GM18507 (cell line): ENCODE measurements around the gene ARMC9.
A peak's percentile ranks its signal among the peaks of the same experiment; 100 is the strongest.

Source experiments
- DNase-seq: peaks from one replicate; pipeline ENCODE4 v3.0.0; 2011; ENCODE audit warnings: low read depth; ENCODE audit not compliant: insufficient read length; ENCODE audit errors: extremely low spot score
- FAIRE-seq: peaks from 2 replicates; lab custom pipeline; 2011; peaks lifted over from hg19 to GRCh38; lab: Jason Lieb, UNC

The ARMC9 gene

DNA sequence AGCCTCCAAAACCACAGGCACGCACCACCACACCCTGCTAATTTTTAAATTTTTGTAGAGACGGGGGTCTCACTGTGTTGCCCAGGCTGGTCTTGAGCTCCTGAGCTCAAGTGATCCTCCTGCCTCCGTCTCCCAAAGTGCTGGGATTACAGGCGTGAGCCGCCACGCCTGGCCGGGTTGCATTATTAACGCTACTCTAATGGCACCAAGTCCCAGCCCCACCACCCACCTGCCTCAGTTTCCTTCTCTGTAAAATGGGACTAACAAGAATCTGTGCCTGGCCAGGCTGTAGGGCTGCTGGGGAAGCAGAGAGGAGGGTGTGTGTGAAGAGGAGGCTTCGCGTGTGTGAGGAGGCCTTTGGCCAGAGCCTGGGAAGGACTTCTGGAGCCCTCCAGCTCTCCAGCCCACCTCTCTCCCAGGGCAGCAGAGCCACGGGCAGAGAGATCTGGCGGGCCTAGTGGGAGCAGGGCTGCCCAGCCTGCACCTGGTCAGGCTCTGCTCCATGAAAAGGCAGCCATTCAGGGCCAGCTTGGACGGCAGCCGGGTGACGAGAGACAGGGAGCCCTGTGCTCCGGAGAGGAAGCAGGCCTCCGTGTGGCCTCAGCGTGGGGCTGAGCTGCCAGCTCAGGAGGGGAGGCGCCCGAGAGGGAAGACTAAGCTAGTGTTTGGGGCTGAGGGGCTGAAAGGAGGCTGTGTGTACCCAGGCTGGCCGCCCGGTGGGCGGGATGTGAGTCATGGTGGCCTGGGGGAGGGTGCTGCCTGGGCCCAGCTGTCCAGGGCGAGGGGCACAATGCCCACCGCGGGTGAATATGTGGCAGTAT, 189.7 kb downstream of the ARMC9 start:
- DNase-seq (no peak), FAIRE-seq (no peak)

DNA sequence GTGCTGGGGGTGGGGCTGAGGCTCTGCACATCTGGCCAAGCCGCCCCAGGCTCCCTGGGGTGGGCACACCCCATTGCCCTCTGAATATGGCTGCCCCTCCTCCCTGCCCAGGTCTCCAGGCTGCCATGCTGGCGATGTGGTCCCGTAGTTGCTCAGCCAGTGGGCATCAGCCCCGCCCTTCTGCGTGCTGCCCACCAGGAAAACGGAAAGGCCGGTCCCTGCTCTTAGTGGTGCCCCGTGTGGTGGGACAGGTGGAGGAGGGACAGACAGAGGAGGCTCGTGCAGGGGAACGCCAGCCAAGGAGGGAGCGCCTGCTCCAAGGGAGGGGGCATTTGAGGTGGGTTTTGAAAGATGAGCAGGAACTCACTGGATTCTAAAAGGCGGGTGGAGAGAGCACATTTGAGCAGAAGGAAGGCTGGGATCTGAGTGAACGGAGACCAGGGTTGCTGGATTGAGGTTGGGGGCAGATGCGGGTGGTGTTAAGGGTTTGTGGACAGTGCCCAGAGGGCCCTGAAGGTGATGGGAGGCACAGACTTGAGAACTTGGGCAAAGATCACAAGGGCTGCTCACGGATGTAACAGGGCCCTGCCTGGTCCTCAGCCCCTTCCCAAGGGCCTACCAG, 190.4 kb downstream of the ARMC9 start:
- DNase-seq (no peak), FAIRE-seq (no peak)

GRCh38 chr2:231390667-231391066, 192.2 kb downstream of the ARMC9 start:
- FAIRE-seq (no peak), DNase-seq (no peak)

DNA sequence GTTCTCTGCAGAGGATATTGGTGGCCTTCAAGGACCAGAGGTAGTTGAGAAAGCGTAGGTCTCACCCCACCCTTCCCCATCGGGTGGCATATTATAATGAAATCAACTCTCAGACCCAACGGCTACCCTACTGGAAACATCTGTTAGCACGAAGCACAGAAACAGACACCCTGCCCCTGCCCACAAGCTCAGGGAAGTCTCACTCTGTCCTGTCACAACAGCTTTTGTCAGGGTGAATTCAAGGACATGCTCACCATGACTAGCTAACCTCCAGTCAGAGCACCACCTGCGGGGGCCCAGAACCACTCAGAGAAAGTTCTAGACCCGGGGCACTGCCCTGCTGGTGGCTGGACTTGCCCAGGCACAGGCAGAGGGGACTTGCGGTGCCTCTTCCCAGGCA, 193.6 kb downstream of the ARMC9 start:
- DNase-seq (no peak), FAIRE-seq (peak; percentile 92)

GRCh38 chr2:231392431-231393148, 194.2 kb downstream of the ARMC9 start:
- DNase-seq (no peak), FAIRE-seq (no peak)

GRCh38 chr2:231393149-231394131, 195.0 kb downstream of the ARMC9 start:
- no peak for FAIRE-seq

GRCh38 chr2:231394211-231395141, 196.0 kb downstream of the ARMC9 start:
- peak; percentile 100 for FAIRE-seq
- DNase-seq, result peak; percentile 76

More at GRCh38 chr2:231393149-231394131, 195.0 kb downstream of the ARMC9 start:
- peak; percentile 67 for DNase-seq

DNA sequence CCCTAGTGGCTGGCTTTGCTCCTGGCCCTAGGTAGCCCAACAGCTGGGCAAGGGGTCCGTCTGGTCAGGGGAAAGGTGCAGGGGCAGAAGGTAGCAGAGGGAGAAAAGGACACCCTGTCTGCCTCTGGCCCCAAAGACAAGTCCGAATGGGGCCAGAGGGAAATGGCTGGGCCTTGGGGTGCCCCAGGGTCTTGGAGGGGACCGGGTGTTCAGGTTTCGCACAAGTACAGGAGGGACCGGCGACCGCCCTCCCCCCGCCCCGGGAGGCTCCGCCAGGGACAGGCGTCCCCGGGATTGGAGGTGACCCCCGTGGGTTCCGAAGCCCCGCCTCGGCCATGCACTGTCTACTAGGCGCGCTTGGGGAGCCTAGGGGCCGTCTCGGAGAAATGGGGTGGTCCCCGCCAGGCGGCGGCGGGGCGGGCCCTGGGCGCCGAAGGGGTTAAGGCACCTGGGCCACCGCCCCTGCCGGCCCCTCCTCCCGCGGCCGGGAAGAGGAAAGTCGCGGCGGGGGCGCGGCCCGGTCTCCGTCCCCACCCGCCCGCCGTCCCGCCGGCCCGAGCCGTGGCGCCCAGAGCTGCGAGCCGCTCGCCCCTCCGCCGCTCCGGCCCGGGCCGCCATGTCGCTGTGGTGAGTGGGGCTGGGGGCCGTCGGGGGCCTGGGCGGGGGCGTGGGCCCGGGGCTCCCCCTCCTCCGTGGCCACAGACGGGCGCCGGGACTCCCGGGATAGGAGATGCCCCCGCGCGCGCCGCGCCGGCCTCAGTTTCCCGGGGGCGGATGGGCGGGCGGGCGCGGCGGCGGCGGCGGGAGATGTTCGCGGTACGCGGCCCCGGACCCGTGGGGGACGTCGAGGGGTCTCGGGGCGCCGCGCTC, 197.0 kb downstream of the ARMC9 start, which contains the start of gene B3GNT7:
Gene B3GNT7, plus strand, starts transcription at position 523 of the 870 bp plus-strand sequence. Its CDS starts 94 bp downstream, at position 617.
- DNase-seq (peak; percentile 59), FAIRE-seq (peak; percentile 12)

DNA sequence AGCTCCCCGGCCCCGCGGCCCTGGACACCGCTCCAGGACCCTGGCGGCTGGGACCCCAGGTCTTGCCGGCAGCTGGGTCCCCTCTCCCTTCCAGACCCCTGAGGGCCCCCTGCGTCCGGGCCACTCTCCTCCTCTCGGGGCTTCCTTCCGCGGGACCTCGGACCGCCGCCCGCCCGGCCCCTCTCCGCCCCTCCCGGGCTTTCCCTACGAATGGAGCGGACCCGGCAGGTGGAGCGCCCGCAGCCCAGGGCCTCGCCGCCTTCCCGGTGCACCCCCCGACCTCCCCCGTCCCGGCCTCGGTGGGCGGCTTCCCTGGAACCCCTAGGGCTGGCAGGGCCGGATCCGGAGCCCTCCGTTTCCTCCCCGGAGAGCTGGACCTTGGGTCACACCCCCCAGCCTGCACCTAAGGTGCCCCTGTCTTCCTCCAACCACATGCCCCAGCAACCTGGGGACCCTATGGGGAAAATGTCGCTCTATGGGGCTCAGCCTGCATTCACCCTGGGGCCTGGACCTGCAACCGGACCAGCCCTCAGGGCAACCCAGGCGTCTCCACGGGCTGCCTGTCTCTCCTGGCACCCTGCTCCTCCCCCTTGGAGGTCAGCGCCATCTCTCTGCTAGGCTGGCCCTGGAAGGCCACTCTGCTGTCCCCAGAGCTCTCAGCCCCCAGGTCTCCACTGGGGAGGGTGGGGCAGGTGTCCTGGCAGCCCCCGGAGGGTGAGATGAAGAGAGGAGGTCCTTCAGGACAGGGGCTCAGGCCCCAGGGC, 197.8 kb downstream of the ARMC9 start:
- FAIRE-seq (peak; percentile 21), DNase-seq (no peak)

DNA sequence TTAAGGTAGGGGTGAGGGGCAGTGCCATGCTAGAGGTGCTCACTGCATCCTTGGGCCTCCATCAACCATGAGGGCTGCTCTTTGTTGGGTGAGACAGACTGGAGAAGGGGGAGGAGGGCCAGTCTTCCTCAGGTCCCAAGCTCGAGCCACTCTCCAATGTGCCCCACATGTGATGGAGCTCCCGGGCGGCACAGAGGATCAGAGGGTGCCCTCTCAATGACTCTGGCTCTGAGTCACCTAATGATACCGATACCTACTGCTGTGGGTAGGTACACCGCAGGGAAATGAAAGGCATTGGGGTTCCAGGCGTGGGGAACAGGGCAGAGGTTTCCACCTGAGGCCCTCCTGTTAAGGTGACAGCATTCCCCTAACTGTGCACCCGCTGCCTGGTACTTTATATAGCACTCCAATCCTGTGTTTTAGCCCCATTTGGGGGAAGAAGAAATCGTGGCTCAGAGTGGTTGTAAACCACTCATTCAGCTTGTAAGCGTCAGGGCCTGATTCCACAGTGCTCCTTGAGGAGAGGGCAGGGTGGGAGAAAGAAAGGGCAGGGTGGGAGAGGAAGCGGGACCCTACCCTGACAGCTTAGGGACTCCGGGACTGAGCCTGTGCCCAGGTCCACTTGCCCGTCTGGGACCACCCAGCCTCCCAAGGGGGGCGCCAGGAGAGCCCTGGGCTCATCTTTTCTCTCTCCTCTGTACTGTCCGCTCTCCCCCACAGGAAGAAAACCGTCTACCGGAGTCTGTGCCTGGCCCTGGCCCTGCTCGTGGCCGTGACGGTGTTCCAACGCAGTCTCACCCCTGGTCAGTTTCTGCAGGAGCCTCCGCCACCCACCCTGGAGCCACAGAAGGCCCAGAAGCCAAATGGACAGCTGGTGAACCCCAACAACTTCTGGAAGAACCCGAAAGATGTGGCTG, 198.8 kb downstream of the ARMC9 start:
- peak; percentile 56 for FAIRE-seq
- no peak for DNase-seq

GRCh38 chr2:231397928-231398294, 199.5 kb downstream of the ARMC9 start:
- DNase-seq (no peak), FAIRE-seq (no peak)

DNA sequence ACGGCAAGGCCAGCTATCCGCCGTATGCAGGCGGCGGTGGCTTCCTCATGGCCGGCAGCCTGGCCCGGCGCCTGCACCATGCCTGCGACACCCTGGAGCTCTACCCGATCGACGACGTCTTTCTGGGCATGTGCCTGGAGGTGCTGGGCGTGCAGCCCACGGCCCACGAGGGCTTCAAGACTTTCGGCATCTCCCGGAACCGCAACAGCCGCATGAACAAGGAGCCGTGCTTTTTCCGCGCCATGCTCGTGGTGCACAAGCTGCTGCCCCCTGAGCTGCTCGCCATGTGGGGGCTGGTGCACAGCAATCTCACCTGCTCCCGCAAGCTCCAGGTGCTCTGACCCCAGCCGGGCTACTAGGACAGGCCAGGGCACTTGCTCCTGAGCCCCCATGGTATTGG, 200.2 kb downstream of the ARMC9 start:
- DNase-seq (no peak), FAIRE-seq (no peak)

DNA sequence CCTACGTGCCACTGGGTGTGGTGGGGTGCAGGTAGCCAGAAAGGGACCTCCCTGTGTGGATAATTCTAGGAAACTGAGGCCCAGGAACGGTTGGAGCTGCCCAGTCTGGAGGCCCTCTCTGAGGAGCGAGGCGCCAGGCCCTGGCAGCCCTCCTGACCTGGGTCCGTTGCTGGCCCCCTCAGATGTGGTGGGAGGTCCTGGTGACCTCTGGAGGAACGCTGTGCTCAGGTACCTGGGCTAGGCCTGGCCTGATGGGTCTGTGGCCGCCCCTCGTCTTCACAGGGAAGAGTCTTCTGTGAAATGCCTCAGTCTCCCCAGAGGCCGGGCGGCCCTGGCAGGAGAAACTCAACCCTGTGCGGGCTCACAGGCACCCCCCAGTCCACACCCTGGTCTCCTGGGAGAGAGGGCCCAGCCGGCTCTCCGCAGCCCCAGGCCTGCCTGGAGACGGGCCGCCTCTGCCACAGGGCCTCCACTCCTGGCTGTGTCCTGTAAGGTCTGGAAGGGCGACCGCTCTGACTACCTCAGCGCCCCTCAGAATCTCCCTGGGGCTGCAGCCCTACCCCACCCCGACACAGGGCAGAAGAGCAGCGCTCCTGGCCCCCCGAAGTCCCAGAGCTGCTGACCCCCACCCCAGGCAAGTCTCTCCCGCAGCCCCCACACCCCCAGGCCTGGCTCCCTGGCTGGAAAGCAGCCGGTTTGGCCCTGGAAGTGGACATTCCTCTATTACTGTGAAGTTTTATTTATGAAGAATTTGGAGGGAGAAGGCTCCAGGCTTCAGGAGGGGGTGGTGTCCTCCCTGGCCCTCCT, 200.8 kb downstream of the ARMC9 start:
- FAIRE-seq (no peak), DNase-seq (no peak)

GRCh38 chr2:231399853-231400680, 201.6 kb downstream of the ARMC9 start:
- FAIRE-seq, result no peak
- DNase-seq, result no peak
